OCI-LY1 (cell line): Measurements from ENCODE around the gene LRRC28.

Experiments
- EZH2 ChIP-seq: fragments of 200-600 bp; sonication (generic), shearing (Covaris generic); IDR thresholded peaks from 2 replicates; pipeline ENCODE4 v1.8.0; 2017; ENCODE audit warnings: borderline replicate concordance, mixed run types, mild to moderate bottlenecking, antibody characterized with exemption, low read length, moderate library complexity, mixed read lengths
- TF ChIP-seq, protein P1 (sequence below): fragments of 200-600 bp; sonication (generic), shearing (Covaris generic); IDR thresholded peaks from 2 replicates; pipeline ENCODE4 v1.5.1; 2017; ENCODE audit warnings: mild to moderate bottlenecking, antibody characterized with exemption, low read length, moderate library complexity, mixed read lengths

- TF ChIP-seq EZH2, result no peak
- TF ChIP-seq, protein P1, sequence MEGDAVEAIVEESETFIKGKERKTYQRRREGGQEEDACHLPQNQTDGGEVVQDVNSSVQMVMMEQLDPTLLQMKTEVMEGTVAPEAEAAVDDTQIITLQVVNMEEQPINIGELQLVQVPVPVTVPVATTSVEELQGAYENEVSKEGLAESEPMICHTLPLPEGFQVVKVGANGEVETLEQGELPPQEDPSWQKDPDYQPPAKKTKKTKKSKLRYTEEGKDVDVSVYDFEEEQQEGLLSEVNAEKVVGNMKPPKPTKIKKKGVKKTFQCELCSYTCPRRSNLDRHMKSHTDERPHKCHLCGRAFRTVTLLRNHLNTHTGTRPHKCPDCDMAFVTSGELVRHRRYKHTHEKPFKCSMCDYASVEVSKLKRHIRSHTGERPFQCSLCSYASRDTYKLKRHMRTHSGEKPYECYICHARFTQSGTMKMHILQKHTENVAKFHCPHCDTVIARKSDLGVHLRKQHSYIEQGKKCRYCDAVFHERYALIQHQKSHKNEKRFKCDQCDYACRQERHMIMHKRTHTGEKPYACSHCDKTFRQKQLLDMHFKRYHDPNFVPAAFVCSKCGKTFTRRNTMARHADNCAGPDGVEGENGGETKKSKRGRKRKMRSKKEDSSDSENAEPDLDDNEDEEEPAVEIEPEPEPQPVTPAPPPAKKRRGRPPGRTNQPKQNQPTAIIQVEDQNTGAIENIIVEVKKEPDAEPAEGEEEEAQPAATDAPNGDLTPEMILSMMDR, result no peak
Measured at GRCh38 chr15:99345832-99346462, 94.7 kb downstream of the LRRC28 start.
